Liver (tissue), 9 donors: Measurements from ENCODE around the gene RAG2. TPM values are rescaled to one million over a fixed set of nuclear protein-coding genes. Genes with fewer than 3 reads are reported as not detected.
"Not testable (repeated sequence)": the region's sequence is repeated elsewhere in the genome, so short reads cannot be mapped to it uniquely, and the experiment has no call there.

ENCODE experiments used
- DNase-seq: peaks from one replicate; pipeline ENCODE4 v3.0.0-alpha.2; 2017; ENCODE audit warnings: low spot score
- H3K27ac ChIP-seq, 2 donors: one replicate each; pipeline ENCODE4 v1.7.0; 2013; ENCODE audit warnings: inconsistent platforms in 2 of 2, low read length in 2 of 2, control low read depth in 1 of 2, low read depth in 1 of 2, mild to moderate bottlenecking in 1 of 2
- H3K27me3 ChIP-seq, 4 donors: one replicate each; pipeline versions ENCODE4 v1.6.1 to v1.7.0; 2013; ENCODE audit warnings: low read length in 3 of 4, inconsistent platforms in 1 of 4, mild to moderate bottlenecking in 1 of 4, moderate library complexity in 1 of 4; ENCODE audit not compliant: control insufficient read depth in 4 of 4, insufficient read depth in 4 of 4
- H3K36me3 ChIP-seq, 4 donors: one replicate each; pipeline versions ENCODE4 v1.6.1 to v1.7.0; 2013; ENCODE audit warnings: low read length in 3 of 4, mild to moderate bottlenecking in 3 of 4, low read depth in 1 of 4, moderate library complexity in 1 of 4; ENCODE audit not compliant: control insufficient read depth in 4 of 4, insufficient read depth in 3 of 4
- H3K4me1 ChIP-seq, 4 donors: one replicate each; pipeline versions ENCODE4 v1.6.1 to v1.7.0; 2013; ENCODE audit warnings: low read length in 3 of 4, mild to moderate bottlenecking in 3 of 4, moderate library complexity in 1 of 4; ENCODE audit not compliant: control insufficient read depth in 4 of 4, insufficient read depth in 4 of 4
- H3K4me3 ChIP-seq, 3 donors: one replicate each; pipeline versions ENCODE4 v1.6.1 to v1.7.0; 2013; ENCODE audit warnings: low read length in 3 of 3, control low read depth in 1 of 3, low read depth in 1 of 3, mild to moderate bottlenecking in 1 of 3
- H3K9ac ChIP-seq, 2 donors: one replicate each; pipeline ENCODE4 v1.7.0; 2013; ENCODE audit warnings: low read length in 2 of 2, mild to moderate bottlenecking in 2 of 2, moderate library complexity in 2 of 2, control low read depth in 1 of 2, low read depth in 1 of 2
- H3K9me3 ChIP-seq, 4 donors: one replicate each; pipeline versions ENCODE4 v1.6.1 to v1.7.0; 2013; ENCODE audit warnings: low read length in 3 of 4; ENCODE audit not compliant: control insufficient read depth in 4 of 4
- EGR1 ChIP-seq, 2 donors: IDR thresholded peaks; 2 replicates each; pipeline ENCODE4 v1.6.1; 2016 to 2018; ENCODE audit warnings: antibody characterized with exemption in 2 of 2, low read depth in 2 of 2
- FOXA1 ChIP-seq: IDR thresholded peaks from 2 replicates; pipeline ENCODE4 v1.6.1; 2016; ENCODE audit warnings: antibody characterized with exemption
- FOXA2 ChIP-seq: IDR thresholded peaks from 2 replicates; pipeline ENCODE4 v1.6.1; 2016; ENCODE audit warnings: antibody characterized with exemption
- GABPA ChIP-seq, 2 donors: IDR thresholded peaks in 1 of 2; conservative IDR thresholded peaks in 1 of 2; 2 replicates each; pipeline ENCODE4 v1.6.1; 2016; ENCODE audit warnings: antibody characterized with exemption in 2 of 2, mild to moderate bottlenecking in 1 of 2, moderate library complexity in 1 of 2
- HNF4A ChIP-seq, 2 donors: conservative IDR thresholded peaks; 2 replicates each; pipeline ENCODE4 v1.6.1; 2016; ENCODE audit warnings: antibody characterized with exemption in 2 of 2, mild to moderate bottlenecking in 2 of 2
- HNF4G ChIP-seq: IDR thresholded peaks from 2 replicates; pipeline ENCODE4 v1.6.1; 2016; ENCODE audit warnings: antibody characterized with exemption
- JUND ChIP-seq, 2 donors: IDR thresholded peaks; 2 replicates each; pipeline ENCODE4 v1.6.1; 2016; ENCODE audit warnings: antibody characterized with exemption in 2 of 2
- MAX ChIP-seq: IDR thresholded peaks from 2 replicates; pipeline ENCODE4 v1.6.1; 2016; ENCODE audit warnings: antibody characterized with exemption
- NR2F2 ChIP-seq: IDR thresholded peaks from 2 replicates; pipeline ENCODE4 v1.6.1; 2016; ENCODE audit warnings: antibody characterized with exemption
- RAD21 ChIP-seq, 2 donors: IDR thresholded peaks; 2 replicates each; pipeline ENCODE4 v1.6.1; 2016; ENCODE audit warnings: antibody characterized with exemption in 2 of 2, mild to moderate bottlenecking in 2 of 2
- RXRA ChIP-seq, 2 donors: IDR thresholded peaks; 2 replicates each; pipeline ENCODE4 v1.6.1; 2017 to 2018; ENCODE audit warnings: antibody characterized with exemption in 2 of 2, mild to moderate bottlenecking in 1 of 2
- TAF1 ChIP-seq: conservative IDR thresholded peaks from 2 replicates; pipeline ENCODE4 v1.6.1; 2016; ENCODE audit warnings: antibody characterized with exemption, mild to moderate bottlenecking
- YY1 ChIP-seq: IDR thresholded peaks from 2 replicates; pipeline ENCODE4 v1.6.1; 2016; ENCODE audit warnings: antibody characterized with exemption, mild to moderate bottlenecking
- WGBS: extraction: QIAGEN DNeasy Blood & Tissue Kit; methylation state at CpG from one replicate; pipeline ENCODE4 v1.1.7; 2013; 5-methylcytosine and 5-hydroxymethylcytosine counted together
- polyA plus RNA-seq, 2 donors: library from polyadenylated mRNA; stranded (reverse) in 1 of 2; unstranded in 1 of 2; fragments of 200-250 nt in 1 of 2; fragments of >200 nt in 1 of 2; fragmentation: Nextera tagmentation in 1 of 2; extraction: Ambion mirVana in 1 of 2; gene quantifications; one replicate each; pipeline versions ENCODE4 v1.2.1 to v1.2.3, GENCODE V29; 2013 to 2015
- total RNA-seq, 2 donors: library from RNA; depleted of rRNA; stranded (reverse); fragments of >200 nt; gene quantifications; one replicate each; pipeline ENCODE4 v1.2.3, GENCODE V29; 2014
- TF ChIP-seq, protein P1 (sequence below): fragments of 150-350 bp; IDR thresholded peaks from 2 replicates; pipeline ENCODE4 v1.5.1; 2017; ENCODE audit warnings: improper control_type of control experiment, low read depth, low read length; ENCODE audit not compliant: missing input control
- TF ChIP-seq, protein P2 (sequence below): IDR thresholded peaks from 2 replicates; pipeline ENCODE4 v1.6.1; 2016; ENCODE audit warnings: antibody characterized with exemption
- TF ChIP-seq, protein P3 (sequence below): IDR thresholded peaks from 2 replicates; pipeline ENCODE4 v1.6.1; 2016; ENCODE audit warnings: antibody characterized with exemption
- TF ChIP-seq, protein P4 (sequence below): IDR thresholded peaks from 2 replicates; pipeline ENCODE4 v1.6.1; 2016; ENCODE audit warnings: antibody characterized with exemption, mild to moderate bottlenecking
- donor health status: healthy.
- donor health status: healthy.
- donor health status: healthy.
- donor health status: healthy.
- donor health status: healthy.

The RAG2 gene
- total and polyA plus RNA-seq, 4 donors, result 2.0 TPM; not detected in 3

GRCh38 chr11:36557991-36558390, 40.0 kb downstream of the RAG2 start:
- DNase-seq, result no peak
- H3K27me3 ChIP-seq, result no peaks in the 10 kb centered on the region
- H3K9ac ChIP-seq, result no peak overlapping the region
- no peaks in the 10 kb centered on the region for H3K9me3 ChIP-seq
- H3K27ac ChIP-seq, result no peak overlapping the region
- no peak for TF ChIP-seq TAF1
- TF ChIP-seq, protein P1, sequence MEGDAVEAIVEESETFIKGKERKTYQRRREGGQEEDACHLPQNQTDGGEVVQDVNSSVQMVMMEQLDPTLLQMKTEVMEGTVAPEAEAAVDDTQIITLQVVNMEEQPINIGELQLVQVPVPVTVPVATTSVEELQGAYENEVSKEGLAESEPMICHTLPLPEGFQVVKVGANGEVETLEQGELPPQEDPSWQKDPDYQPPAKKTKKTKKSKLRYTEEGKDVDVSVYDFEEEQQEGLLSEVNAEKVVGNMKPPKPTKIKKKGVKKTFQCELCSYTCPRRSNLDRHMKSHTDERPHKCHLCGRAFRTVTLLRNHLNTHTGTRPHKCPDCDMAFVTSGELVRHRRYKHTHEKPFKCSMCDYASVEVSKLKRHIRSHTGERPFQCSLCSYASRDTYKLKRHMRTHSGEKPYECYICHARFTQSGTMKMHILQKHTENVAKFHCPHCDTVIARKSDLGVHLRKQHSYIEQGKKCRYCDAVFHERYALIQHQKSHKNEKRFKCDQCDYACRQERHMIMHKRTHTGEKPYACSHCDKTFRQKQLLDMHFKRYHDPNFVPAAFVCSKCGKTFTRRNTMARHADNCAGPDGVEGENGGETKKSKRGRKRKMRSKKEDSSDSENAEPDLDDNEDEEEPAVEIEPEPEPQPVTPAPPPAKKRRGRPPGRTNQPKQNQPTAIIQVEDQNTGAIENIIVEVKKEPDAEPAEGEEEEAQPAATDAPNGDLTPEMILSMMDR, result no peak
- no peak for TF ChIP-seq MAX
- no peak for TF ChIP-seq YY1
- no peak for TF ChIP-seq NR2F2
- TF ChIP-seq FOXA2, result no peak
- no peak for TF ChIP-seq JUND (IDR thresholded peaks at IDR 0.05)
- H3K36me3 ChIP-seq, result no peaks in the 10 kb centered on the region
- H3K4me3 ChIP-seq, result no peak overlapping the region
- H3K4me1 ChIP-seq, result no peaks in the 10 kb centered on the region

GRCh38 chr11:36557390-36557789, 40.6 kb downstream of the RAG2 start:
- DNase-seq, H3K27me3 ChIP-seq, H3K4me1 ChIP-seq, H3K36me3 ChIP-seq, H3K9me3 ChIP-seq, H3K27ac ChIP-seq, H3K4me3 ChIP-seq, H3K9ac ChIP-seq: not testable (repeated sequence)
- WGBS, result 94% methylated on average over 15 of the region's 17 CpGs

DNA sequence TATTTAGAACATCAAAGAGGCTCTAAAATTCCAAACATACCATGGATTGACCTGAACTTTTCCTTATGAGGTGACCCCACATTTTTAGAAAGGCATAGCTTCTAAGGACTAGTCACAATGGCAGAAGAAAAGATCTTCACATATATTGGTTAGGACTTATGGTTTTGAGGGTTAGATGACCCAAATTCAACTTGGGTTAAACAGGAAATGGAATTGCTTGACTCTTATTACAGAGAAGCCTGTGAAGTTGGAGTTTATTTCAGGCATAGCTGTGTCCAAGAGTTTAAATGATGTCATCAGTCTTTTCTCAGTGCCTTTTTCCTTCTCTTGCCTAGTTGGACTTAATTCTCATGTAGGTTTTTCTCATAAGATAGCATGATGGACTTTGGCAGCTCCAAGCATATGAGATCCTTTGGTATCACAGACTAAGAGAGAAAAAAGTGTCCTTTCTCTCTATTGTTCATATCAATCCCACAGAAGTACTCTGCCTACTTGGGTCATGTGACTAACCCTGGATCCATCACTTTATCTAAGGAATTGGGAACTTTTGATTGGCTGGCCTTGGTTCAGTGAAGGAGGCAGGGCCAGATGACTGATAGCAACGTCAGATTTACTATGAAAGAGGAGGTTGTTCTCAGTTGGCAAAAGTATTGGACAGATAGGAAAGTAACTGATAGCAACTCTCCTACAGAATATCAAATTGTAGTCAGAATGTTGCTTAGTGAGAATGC, 47.5 kb downstream of the RAG2 start:
- Histone ChIP-seq H3K27me3 (no peaks in the 10 kb centered on the region), H3K4me3 (no peak overlapping the region), H3K27ac (no peak overlapping the region), H3K9ac (no peak overlapping the region), H3K9me3 (no peaks in the 10 kb centered on the region), H3K36me3 (no peaks in the 10 kb centered on the region), H3K4me1 (no peaks in the 10 kb centered on the region)
- DNase-seq, result no peak
- 37% methylated on average over 1 of the region's 1 CpG for WGBS
- TF ChIP-seq, protein P2, sequence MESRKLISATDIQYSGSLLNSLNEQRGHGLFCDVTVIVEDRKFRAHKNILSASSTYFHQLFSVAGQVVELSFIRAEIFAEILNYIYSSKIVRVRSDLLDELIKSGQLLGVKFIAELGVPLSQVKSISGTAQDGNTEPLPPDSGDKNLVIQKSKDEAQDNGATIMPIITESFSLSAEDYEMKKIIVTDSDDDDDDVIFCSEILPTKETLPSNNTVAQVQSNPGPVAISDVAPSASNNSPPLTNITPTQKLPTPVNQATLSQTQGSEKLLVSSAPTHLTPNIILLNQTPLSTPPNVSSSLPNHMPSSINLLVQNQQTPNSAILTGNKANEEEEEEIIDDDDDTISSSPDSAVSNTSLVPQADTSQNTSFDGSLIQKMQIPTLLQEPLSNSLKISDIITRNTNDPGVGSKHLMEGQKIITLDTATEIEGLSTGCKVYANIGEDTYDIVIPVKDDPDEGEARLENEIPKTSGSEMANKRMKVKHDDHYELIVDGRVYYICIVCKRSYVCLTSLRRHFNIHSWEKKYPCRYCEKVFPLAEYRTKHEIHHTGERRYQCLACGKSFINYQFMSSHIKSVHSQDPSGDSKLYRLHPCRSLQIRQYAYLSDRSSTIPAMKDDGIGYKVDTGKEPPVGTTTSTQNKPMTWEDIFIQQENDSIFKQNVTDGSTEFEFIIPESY, result no peak
- no peak for TF ChIP-seq MAX
- TF ChIP-seq RXRA (IDR thresholded peaks at IDR 0.05), result no peak
- TF ChIP-seq TAF1, result no peak
- TF ChIP-seq JUND (IDR thresholded peaks at IDR 0.05), result no peak
- TF ChIP-seq HNF4A (conservative IDR thresholded peaks at IDR 0.05), result no peak
- TF ChIP-seq, protein P3, sequence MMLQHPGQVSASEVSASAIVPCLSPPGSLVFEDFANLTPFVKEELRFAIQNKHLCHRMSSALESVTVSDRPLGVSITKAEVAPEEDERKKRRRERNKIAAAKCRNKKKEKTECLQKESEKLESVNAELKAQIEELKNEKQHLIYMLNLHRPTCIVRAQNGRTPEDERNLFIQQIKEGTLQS, result no peak
- no peak for TF ChIP-seq HNF4G
- TF ChIP-seq FOXA1, result no peak
- TF ChIP-seq NR2F2, result no peak
- TF ChIP-seq, protein P4, sequence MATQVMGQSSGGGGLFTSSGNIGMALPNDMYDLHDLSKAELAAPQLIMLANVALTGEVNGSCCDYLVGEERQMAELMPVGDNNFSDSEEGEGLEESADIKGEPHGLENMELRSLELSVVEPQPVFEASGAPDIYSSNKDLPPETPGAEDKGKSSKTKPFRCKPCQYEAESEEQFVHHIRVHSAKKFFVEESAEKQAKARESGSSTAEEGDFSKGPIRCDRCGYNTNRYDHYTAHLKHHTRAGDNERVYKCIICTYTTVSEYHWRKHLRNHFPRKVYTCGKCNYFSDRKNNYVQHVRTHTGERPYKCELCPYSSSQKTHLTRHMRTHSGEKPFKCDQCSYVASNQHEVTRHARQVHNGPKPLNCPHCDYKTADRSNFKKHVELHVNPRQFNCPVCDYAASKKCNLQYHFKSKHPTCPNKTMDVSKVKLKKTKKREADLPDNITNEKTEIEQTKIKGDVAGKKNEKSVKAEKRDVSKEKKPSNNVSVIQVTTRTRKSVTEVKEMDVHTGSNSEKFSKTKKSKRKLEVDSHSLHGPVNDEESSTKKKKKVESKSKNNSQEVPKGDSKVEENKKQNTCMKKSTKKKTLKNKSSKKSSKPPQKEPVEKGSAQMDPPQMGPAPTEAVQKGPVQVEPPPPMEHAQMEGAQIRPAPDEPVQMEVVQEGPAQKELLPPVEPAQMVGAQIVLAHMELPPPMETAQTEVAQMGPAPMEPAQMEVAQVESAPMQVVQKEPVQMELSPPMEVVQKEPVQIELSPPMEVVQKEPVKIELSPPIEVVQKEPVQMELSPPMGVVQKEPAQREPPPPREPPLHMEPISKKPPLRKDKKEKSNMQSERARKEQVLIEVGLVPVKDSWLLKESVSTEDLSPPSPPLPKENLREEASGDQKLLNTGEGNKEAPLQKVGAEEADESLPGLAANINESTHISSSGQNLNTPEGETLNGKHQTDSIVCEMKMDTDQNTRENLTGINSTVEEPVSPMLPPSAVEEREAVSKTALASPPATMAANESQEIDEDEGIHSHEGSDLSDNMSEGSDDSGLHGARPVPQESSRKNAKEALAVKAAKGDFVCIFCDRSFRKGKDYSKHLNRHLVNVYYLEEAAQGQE, result no peak
- TF ChIP-seq, protein P1, result no peak
- TF ChIP-seq YY1, result no peak
- TF ChIP-seq FOXA2, result no peak
- TF ChIP-seq GABPA (IDR thresholded peaks at IDR 0.05 in 1 of 2, conservative IDR thresholded peaks at IDR 0.05 in 1 of 2), result no peak
- TF ChIP-seq EGR1 (IDR thresholded peaks at IDR 0.05; ENCODE audit: low read depth in 2 of 2), result no peak
- TF ChIP-seq RAD21 (IDR thresholded peaks at IDR 0.05), result no peak
